ENCODE data around the gene KRT86. TPM values are rescaled to one million over a fixed set of nuclear protein-coding genes. Genes with fewer than 3 reads are reported as not detected.
"Not testable (repeated sequence)": the region's sequence is repeated elsewhere in the genome, so short reads cannot be mapped to it uniquely, and the experiment has no call there.

Gene KRT86
- total and polyA plus RNA-seq, 2 of the 8 experiments (the other 6 are each of a cell fraction or from before 2014, with no cell fraction given): 0.12 TPM; not detected in 1

DNA sequence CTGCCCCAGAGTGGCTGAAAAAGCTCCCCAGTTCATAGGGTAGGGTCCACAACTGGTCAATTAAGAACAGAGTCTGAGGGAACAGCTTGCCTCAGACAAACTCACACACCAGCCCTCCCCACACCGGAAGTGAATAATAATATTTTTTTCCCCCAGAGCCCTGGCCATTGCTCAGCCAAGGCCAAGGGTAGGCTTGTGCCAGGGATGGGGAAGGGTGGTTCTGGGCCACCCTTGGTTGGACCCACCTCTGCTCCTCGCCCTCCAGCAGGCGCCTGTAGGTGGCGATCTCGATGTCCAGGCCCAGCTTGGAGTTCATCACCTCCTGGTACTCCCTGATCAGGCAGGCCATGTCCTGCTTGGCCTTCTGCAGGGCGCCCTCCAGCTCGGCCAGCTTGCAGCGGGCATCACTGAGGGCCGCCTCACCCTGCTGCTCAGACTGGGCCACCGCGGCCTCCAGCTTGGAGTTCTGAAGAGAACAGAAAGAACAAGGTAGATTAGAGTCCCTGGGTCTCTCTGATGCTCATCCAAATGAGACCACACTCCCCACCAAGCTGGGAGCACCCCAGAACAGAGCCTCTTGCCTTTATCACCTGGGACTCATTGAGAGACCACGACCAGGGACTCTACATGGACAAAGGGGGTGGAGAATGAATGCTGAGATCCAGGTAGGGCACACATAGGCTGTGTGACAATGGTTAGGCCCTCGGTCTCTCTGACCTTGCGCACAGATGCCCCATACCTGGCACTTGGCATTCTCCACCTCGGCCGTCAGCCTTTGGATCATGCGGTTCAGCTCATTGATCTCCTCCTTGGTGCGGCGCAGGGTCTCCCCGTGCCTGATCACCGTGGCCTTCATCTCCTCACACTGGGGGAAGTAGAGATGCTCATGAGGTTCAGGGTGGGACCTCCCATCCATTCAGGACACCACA is 12.7 kb downstream of the KRT86 start:
- CTCF ChIA-PET (ENCODE audit: partially characterized antibody): interaction anchor here (0.9 to 4.4 kb wide), 39 partner anchors 8 to 144 kb away, joined by 3 to 38 read pairs (median 5); partner anchors contain the start of genes KRT7, KRT83 and KRT86
- FAIRE-seq: not testable (repeated sequence)
- 84% methylated on average over 6 of the region's 21 CpGs; no CpG with 5 or more reads in 1 of the 2 experiments for WGBS, 2 experiments (ENCODE audit: extremely low coverage in 1 of 2, insufficient coverage in 1 of 2, insufficient read length in 1 of 2, insufficient replicate concordance in 2 of 2, low coverage in 1 of 2, low lambda C conversion rate in 2 of 2, missing lambda C conversion rate in 1 of 2)

More for the DNA sequence above, 12.7 kb downstream of the KRT86 start:
- H4K20me1 ChIP-seq (replicated peaks in 1 of 2; ENCODE audit: control insufficient read depth in 1 of 2, insufficient read depth in 2 of 2, low read length in 2 of 2); H3K23ac ChIP-seq (ENCODE audit: insufficient read length); H2BK20ac ChIP-seq (ENCODE audit: low read length); POLR2A ChIA-PET (ENCODE audit: partially characterized antibody); H3K4me2 ChIP-seq (ENCODE audit: insufficient read depth in 1 of 2, low read depth in 2 of 2, low read length in 2 of 2); DNase-seq (ENCODE audit: low read depth in 1 of 2, low spot score in 2 of 2); H3K9me3 ChIP-seq (ENCODE audit: insufficient read depth in 2 of 2, low read depth in 1 of 2, low read length in 1 of 2); H2AK5ac ChIP-seq (ENCODE audit: low read depth, low read length); H3K56ac ChIP-seq (replicated peaks; ENCODE audit: insufficient read length, low read depth, low read length); H2BK5ac ChIP-seq (ENCODE audit: low read depth, low read length); H3K9ac ChIP-seq (replicated peaks in 1 of 4; ENCODE audit: extremely low read depth in 1 of 4, low read depth in 3 of 4, low read length in 3 of 4); H3K18ac ChIP-seq (ENCODE audit: extremely low read depth, low read length); H3K23me2 ChIP-seq (ENCODE audit: low read depth, low read length); H4K8ac ChIP-seq (ENCODE audit: extremely low read depth, insufficient read depth, low read length); H3K79me2 ChIP-seq (ENCODE audit: control insufficient read depth in 1 of 2, insufficient read depth in 2 of 2, low read length in 2 of 2); H3K4ac ChIP-seq (replicated peaks; ENCODE audit: insufficient read length, low read depth, low read length); H2BK12ac ChIP-seq (ENCODE audit: low read depth, low read length); H3K4me3 ChIP-seq (ENCODE audit: extremely low read depth in 1 of 4, insufficient read depth in 2 of 4, low read depth in 3 of 4, low read length in 4 of 4); H2BK120ac ChIP-seq (replicated peaks; ENCODE audit: low read depth, low read length); H4K91ac ChIP-seq (replicated peaks; ENCODE audit: insufficient read length, low read length); H3K4me1 ChIP-seq (replicated peaks in 1 of 4; ENCODE audit: control insufficient read depth in 3 of 4, insufficient read depth in 4 of 4, low read length in 3 of 4); H2AFZ ChIP-seq (ENCODE audit: low read length); H3K79me1 ChIP-seq (ENCODE audit: low read depth, low read length); H3K14ac ChIP-seq (ENCODE audit: insufficient read length); H3K27me3 ChIP-seq (replicated peaks in 1 of 4; ENCODE audit: control insufficient read depth in 3 of 4, extremely low read depth in 1 of 4, insufficient read depth in 3 of 4, low read length in 3 of 4); H3K27ac ChIP-seq (ENCODE audit: low read depth, low read length); H4K5ac ChIP-seq (ENCODE audit: insufficient read length, low read depth, low read length); H3K36me3 ChIP-seq (ENCODE audit: control insufficient read depth in 2 of 4, insufficient read depth in 4 of 4, low read length in 3 of 4); H2BK15ac ChIP-seq (ENCODE audit: low read length): not testable (repeated sequence)
- peak in 2 of 3 experiments; percentile 11 to 17; a peak in 1 of 4 replicates for TF ChIP-seq CTCF (IDR thresholded peaks at IDR 0.05; ENCODE audit: control extremely low read depth in 1 of 3, insufficient read depth in 1 of 3, low read depth in 1 of 3, low read length in 3 of 3)
